Measurements from ENCODE around the gene SASS6.

- TF ChIP-seq EZH2 (IDR thresholded peaks at IDR 0.05; ENCODE audit: borderline replicate concordance, low read depth, low read length, poor library complexity, severe bottlenecking) = no peak
- no peak for TF ChIP-seq CTCF (conservative IDR thresholded peaks at IDR 0.05; ENCODE audit: low read depth, low read length)
These were observed 81.3 kb downstream of the SASS6 start for GRCh38 chr1:100051401-100051800.
